SH-SY5Y (cell line): ENCODE data around the gene DHCR24.

Source experiments
- GATA2 ChIP-seq: IDR thresholded peaks from 2 replicates; pipeline ENCODE4 v1.6.1; 2011; ENCODE audit warnings: mild to moderate bottlenecking, low read depth, low read length
- GATA3 ChIP-seq: IDR thresholded peaks from 2 replicates; pipeline ENCODE4 v1.6.1; 2011; ENCODE audit warnings: low read depth, mild to moderate bottlenecking, low read length, moderate library complexity

DNA sequence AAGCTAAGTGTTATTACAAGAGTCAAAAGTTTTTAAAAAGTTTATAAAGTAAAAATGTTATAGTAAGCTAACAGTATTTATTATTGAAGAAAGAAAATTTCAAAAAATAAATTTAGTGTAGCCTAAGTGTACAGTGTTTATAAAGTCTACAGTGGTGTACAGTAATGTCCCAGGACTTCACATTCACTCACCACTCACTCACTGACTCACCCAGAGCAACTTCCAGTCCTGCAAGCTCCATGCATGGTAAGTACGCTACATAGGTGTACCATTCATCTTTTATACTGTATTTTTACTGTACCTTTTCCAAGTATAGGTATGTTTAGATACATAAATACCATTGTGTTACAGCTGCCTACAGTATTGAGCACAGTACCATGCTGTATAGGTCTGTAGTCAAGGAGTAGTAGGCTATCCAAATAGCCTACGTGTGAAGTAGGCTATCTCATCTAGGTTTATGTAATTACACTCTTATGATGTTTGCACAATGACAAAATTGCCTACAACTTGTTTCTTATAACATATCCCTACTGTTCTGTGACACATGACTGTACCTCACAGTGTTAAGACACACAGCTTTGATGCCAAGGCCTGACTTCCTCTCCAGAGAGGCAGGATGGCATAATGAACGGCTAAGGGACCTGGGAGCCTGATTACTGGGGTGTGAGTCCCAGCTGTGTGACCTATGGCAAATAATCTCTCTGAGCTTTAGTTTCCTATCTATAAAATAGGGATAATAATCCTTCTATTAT is 12.7 kb downstream of the DHCR24 start:
- TF ChIP-seq GATA2 = no peak
- TF ChIP-seq GATA3 = no peak
